GM18861 (cell line): ENCODE measurements around the gene ZMIZ1.
"Not testable (repeated sequence)": the region's sequence is repeated elsewhere in the genome, so short reads cannot be mapped to it uniquely, and the experiment has no call there.

Experiments used
- ATAC-seq: cut with Tn5 transposase; IDR thresholded peaks from one replicate; pipeline ENCODE4 v1.9.1; 2021; ENCODE audit not compliant: unreplicated experiment

Gene ZMIZ1

DNA sequence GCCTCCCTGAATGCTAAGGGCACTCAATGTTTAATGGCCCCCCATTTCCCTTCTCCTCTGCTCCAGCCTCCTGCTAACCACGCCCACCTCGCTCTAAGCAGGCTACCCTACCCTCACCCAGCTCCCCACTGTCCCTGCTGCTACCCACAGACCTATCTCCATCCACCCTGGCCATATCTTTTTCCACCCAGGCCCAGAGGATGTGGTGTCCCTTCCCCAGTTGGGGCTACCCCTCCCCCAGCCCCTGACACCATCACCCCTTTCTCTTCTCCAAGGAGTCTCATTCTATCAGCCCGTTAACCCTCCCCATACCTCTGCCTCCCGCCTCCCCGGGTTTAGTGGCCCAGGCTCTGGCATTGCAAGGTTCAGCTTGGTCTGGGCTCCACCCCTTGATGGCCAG, 249.6 kb downstream of the ZMIZ1 start:
- ATAC-seq = no peak

DNA sequence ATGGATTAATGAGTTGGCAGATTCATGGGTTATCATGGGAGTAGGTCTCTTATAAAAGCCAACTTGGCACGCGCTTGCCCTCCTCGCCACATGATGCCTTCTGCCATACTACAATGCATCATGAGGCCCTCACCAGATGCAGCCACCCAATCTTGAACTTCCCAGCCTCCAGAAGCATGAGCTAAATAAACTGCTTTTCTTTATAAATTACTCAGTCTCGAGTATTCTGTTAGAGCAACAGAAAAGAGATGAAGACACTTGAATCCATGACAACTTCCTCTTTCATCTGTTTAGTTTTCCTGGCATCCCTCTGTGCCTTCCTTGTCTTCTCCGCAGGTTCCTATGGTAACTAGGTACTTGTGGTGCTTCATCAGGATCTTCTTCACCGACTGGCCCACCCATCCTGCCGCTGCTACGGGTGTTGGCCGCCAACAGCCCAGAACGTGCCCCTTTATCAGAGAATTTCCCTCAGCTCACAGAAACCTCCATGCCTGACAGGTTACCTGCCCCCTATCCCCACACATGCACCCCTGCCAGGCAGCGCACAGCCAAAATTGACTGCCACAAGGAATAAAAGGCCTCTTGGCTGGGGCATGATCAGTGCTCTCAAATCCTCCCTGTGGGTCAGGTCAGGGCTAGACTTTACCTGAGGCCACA, 250.5 kb downstream of the ZMIZ1 start:
- no peak for ATAC-seq

DNA sequence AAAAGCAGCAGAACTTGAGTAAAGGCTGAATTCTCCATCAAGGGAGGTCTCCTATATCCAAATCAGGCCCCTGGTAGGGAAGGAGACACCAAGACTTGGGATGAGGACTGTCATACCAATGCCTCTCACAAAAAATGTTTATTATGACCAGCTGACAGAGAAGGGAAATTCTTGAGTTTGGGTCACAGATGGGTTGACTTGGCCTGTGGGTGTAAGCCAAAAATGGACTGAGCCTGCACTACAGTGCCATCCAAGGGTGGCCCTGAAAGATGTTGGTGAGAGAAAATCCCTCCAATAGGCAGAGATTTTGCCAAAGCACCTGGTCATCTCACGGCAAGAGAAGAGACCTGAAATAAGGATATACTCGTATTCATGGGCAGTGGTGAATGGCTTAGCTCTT, 251.6 kb downstream of the ZMIZ1 start:
- no peak for ATAC-seq

DNA sequence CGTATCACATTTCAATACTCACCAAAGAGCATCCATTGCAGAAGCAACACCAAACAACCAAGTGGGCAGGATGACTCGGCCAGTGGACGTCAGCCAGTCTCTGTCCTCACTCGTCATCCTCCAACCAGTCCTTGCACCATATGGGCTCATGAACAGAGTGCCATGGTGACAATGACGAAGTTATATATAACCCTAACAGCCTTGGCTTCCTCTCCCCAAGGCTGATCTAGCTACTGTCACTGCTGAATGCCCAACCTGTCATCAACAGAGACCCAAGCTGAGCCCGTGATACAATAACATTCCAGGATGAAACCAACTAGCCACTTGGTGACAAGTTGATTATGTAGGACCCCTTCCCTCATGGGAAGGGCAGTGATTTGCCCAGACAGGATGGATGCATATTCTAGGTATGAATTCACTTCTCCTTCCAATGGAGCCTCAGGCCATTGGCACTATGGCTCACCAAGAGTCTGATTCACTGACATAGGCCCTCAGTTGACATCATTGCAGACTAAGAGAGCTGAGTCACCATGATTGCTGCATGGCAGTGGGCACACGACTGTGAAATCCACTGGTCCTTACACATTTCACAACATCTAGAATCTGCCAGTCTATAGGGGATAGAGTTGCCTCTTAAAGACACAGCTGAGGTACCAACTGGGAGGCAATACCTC, 252.2 kb downstream of the ZMIZ1 start:
- no peak for ATAC-seq

DNA sequence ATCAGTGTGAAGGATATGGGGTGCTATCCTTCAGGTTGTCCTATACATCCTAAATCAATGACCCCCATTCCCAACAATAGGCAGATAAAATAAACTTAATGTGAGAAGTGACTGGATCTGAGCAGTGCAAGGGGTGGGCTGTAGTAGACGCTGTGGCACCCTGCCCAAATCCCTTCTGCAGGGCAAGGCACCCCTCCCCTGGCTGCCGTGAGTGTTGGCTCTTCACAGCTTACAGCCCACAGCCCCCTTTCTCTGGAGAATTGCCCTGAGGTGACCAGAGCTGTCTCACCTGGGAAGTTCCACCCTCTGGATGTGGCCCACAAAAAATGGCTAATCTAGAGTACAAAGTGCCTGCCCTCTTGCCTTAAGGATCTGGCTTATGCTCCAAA, 252.7 kb downstream of the ZMIZ1 start:
- ATAC-seq = no peak

DNA sequence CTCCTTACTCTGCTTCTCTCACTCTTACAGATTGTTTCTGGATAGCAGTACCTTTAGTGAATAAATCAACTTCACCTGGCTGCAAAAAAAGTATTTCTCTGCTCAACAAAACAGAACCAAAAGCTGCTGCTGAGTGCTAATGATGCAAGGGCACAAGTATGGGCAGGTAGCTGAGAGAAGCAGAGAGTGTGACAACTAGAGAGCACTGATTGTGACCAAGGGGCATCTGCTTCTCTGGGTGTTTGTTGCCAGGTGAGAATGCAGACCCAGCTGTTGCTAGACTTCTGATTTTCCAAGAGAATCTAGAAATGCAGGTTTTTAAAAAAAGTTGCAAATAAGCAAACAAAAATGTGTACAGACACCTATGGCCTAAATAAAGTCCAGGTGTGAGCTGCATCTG, 253.2 kb downstream of the ZMIZ1 start:
- no peak for ATAC-seq

DNA sequence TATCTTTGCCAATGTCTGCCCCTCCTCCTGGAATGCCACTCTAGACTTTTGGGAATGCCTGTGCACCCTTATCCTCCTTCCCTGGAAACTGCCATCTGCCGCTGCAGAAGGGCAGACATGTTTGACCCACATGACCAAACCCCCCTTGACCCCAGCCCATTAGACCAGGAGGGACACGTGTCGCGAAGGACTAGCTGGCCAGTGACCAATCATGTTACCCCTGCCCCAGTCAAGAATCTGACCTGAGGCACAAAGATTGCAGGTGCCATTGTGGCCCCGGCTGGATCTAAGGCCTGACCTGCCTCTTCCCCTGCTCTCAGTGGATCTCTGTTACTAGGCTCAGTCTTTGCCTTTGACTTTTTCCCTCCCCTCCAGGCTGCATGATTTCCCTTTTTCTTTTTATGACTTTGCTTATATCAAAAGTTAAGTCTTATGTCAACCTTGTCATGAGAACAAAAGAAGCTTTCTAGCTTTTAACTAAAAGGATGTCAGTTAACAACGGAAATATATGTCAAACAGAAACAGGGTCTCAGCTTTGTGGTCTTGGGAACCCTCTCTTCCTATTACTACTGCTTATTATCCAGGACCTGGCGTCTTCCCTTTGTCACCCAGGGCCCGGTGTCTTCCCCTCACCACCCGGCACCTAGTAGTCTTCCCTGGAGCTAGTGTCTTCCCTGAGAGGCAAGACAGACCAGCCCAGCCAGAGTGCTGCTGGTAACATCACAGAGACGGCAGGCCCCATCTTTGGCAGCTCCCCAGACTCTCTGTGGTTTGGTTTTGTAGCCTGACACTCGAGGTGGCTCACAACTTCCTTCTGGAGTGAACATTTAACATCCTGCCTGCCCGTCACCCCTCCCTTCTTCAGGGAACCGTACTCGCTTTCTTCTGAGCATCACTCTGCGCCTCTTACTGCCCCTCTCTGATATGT, 254.1 kb downstream of the ZMIZ1 start:
- peak; percentile 45 for ATAC-seq

DNA sequence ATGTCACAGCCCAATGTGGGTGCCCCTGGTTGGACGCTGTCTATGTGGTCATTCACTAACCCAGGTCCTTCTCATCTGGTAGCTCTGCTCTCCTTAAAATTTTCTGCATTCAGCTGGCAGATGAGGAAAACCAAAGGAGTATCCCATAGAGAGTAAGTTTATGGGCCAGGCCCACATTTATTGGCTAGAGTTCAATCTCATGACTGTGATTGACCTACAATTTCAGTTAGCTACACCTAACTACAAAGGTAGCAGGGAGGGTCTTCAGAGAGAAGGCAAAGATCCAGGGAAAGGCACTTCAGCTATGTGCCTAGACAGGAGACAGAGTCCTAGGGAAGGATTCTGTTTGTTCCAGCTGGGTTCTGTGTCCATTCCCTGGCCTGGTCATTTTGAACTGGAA, 254.8 kb downstream of the ZMIZ1 start:
- no peak for ATAC-seq

DNA sequence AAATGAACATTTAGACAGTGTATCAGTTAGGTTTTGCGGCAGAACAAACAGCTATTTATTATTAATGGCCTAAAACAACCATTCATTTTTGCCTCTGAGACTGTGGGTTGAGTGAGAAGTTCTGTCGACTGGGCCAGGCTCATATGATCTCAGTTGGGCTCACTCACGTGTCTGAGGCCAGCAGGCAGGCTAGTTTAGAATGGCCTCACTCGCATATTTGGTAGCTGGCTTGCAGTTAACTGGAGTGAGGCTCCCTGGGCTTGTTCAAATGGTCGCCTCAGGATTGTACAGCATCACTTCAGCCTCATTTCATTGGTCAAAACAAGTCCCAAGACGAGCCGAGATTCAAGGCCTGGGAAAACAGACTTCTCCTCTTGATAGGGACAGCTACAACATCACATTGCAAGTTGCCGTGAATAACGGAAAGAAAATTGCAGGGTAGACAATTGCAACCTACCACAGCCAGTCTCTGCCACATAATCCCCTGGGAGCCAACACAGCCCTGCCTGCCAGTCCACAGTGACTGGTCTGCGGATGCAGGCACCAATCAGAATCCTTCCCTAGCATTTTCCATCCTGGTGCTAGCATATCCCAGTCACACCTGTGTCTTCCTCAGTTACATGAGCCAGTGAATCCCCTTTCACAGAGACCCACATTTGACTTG, 255.4 kb downstream of the ZMIZ1 start:
- ATAC-seq = no peak

DNA sequence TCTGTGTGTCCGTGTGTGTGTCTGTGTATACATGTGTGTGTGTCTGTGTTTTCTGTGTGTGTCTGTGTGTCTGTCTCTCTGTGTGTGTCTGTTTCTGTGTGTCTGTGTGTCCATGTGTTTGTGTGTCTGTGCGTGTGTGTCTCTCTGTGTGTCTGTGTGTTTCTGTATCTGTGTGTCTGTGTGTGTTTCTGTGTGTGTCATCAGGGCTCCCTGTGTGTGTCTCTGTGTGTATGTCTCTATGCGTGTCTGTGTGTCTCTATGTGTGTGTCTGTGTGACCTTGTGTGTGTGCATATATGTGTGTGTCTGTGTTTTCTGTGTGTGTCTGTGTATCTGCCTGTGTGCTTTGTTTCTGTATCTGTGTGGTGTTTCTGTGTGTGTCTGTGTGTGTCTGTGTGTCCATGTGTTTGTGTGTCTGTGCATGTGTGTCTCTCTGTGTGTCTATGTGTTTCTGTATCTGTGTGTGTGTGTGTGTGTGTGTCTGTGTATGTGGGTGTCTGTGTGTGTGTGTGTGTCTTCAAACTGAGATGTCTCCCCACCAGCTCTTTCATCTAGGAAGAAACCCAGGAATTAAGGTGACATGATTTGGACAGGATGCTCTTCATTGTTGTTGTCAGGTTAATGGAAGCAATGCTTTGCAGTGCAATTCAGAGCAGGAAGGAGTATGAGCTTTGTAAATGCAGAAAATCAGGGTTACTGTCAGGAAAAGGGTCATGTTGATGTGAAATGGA, 257.8 kb downstream of the ZMIZ1 start:
- no peak for ATAC-seq

DNA sequence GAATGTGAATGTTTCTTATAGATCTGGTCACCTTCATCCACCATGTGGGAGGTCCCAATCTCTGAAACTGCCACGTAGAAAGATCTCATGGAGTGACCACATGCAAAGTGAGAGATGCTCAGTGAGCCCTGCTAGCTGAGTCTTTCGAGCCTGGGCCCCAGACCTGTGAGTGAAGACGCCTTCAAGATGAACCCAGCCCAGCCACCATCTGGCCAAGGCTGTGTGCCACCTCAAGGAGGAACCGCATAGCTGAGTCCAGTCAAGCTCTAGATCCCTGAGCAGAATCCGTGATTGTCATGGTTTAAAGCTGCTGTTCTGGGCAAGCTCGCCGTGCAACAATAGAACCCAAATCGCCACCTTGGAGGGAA, 258.3 kb downstream of the ZMIZ1 start:
- ATAC-seq = no peak

DNA sequence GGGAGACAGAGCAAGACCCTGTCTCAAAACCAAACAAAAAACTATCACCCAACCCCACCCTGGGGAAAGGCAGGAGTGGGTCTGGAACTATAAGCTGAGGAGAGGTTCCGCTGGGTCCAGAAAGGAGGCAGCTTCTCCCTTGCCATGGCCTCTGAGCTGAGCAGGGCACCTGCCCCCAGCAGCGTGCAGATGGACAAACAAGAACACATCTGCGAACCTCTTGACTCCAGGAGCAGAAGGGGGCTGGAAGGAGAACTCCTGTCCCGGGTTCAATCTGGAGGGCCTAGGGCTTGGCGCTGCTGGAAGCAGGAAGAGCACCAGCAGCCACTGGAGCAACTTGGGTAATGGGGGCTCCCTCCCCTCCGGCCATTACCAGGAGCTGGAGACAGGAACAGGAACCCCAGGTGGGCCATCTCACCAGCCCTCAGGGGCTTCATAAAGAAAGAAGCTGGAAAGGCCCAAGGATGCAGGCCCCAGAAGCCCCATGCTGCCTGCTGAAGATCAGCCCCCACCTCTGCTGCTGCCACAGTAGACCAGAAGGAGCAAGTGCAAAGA, 259.5 kb downstream of the ZMIZ1 start:
- ATAC-seq = no peak

DNA sequence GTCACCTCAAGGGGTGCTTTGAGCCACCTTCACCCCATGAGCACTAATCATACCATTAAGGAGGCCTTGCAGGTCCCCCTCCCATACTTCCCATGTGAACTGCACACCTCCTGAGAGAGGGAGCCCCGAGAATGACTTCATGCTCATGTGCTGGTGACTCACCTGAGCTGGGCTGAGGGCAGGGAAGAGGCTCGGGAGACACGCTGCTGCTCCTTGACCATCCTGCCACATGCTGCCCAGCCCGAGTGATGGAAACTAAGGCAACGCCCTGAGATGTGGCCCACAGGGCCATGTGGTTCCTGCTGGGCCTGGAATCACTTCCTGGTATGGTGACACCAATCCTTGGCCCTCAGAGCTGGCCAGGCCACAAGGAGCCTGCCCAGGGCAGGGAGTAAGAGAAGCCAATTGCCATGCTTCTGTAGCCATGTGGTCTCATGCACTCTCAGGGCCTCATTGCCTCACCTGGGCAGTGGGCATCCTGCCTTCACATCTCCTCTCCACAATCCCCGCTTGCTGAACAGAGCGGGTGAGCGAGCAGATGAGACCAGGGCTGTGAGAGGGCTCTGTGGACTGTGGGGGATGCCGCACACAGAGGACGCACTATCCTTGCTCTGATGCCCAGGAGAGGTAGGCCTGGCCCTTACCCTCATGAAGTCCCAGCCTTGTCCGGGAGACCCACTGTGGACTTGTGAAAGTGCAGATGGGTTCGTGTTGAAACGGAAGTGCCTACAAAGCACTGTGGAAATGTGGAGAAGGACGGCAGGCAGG, 260.2 kb downstream of the ZMIZ1 start:
- ATAC-seq = no peak

DNA sequence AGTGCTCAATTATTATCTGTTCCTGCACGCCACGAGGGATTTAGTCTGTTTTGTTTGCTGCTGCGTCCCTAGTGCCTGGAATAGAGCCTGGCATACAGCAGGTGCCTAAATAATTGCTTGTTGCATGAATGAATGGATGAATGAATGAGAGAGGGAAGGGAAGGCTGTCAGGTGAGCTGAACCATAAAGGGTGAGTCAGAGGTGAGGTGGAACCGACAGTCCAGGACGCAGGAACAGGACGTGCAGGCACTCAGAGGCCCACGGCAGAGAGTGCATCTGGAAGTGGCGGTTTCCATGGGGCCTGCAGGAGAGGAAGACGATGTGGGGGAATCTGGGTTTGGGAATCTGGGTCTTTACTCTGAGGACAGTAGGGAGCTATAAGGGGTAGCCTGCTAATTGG, 260.8 kb downstream of the ZMIZ1 start:
- ATAC-seq = no peak

DNA sequence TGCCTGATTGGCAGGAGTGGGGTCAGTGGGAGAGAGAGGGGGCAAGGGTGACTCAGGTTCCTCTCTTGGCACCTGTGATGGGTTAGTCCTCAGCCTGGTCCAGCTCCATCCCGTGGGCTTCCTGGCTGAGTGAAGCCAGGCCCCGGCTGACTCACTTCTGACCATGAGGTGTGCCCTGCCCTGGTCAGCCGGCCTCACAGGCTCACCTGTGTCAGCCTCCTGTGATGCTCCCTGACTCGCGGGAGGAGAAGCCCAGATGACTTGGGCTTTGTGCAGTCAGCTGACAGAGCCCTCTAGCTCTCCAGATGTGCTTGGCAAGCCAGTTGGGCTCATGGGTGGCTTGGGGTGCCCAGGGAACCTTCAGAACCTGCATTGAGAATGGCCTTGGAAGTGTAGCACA, 262.5 kb downstream of the ZMIZ1 start:
- ATAC-seq = no peak

DNA sequence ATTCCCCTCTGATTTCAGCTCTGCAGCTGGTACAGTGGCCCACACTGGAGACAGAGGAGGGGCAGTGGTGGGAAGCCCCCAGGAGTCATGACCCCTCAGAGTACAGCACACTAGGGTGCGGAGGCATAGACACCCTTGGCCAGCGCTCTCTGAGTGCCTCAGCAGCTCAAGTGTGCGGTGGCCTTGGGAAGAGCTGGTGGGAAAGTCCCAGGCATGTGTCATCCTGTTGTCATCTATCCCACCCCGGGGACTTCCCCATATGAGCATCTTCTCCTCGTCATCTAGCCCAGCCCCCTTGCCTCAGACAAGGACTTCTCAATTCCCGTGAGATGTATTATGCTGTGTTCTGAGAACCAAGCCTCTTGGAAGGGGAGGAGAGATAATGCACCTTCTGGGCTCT, 262.9 kb downstream of the ZMIZ1 start:
- peak; percentile 72 for ATAC-seq

DNA sequence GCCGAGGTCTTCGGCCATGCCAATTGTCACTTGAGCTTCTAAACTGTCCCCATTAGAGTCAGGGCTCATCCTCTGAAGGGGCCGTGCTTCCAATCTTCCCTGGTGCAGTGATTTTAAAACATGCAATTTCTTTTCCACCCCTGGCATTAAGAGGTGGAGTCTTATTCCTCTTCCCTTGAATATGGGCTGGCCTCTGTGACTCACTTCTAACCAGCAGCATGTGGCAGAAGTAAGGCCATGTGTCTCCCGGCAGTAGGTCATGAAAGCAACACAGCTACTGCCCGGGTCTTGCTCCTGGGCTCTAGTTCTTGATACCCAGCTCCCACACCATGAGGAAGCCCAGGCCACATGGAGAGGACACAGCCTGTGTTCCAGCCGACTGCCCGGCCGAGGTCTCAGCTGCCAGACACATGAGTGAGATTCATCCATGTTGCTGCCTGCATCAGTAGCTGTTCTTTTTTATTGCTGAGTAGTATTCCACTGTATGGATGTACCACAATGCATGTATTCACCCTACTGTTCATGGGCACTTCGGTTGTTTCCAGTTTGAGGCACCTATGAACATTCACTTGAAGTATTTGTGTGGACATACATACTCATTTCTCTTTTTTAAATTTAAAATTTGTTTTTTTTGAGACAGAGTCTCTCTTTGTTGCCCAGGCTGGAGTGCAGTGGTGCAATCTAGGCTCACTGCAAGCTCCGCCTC, 264.0 kb downstream of the ZMIZ1 start:
- ATAC-seq = not testable (repeated sequence)

DNA sequence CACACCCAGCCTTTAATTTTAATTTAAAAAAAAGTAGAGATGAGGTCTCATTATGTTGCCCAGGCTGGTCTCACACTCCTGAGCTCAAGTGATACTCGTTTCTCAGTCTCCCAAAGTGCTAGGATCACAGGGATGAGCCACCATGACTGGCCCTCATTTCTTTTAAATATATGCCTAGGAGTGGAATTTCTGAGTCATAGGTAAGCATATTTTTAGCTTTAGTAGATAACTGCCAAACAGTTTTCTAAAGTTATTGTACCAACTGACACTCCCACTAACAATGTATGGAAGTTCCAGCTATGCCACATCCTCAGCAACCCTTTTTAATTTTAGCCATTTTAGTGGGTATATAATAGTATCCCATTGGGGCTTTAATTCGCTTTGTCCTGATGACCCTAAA, 264.7 kb downstream of the ZMIZ1 start:
- no peak for ATAC-seq

DNA sequence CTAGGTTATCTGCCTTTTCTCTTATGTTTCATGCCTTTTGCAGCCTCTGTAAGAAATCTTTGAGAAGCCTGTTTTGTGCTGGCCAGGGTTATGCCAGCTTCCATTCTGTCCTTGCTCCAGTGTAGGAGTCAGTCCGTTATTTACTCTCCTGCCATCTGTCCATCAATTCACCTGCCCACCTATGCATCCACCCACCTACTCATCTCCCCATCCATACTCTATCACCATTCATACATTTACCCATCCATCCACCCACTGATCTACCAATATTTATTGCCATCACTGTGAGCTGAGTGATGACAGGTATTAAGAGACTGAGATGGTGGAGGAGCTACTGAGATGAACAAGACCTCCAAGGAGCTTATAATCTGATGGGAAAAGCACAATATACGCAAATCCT, 265.8 kb downstream of the ZMIZ1 start:
- ATAC-seq = no peak
